H1 (cell line): Measurements from ENCODE around the gene LMAN2. TPM values are rescaled to one million over a fixed set of nuclear protein-coding genes. Genes with fewer than 3 reads are reported as not detected.
A peak's percentile ranks its signal among the peaks of the same experiment; 100 is the strongest.

Experiments
- CHD7 ChIP-seq: fragments of 300-600 bp; sonication (generic); IDR thresholded peaks from 2 replicates; pipeline ENCODE4 v1.7.1; 2012; ENCODE audit warnings: low read length, moderate library complexity, mild to moderate bottlenecking, inconsistent platforms; ENCODE audit not compliant: insufficient replicate concordance
- E2F6 ChIP-seq: IDR thresholded peaks from 2 replicates; pipeline ENCODE4 v1.6.1; 2012; ENCODE audit warnings: inconsistent platforms
- polyA plus RNA-seq, 7 experiments: library from polyadenylated mRNA; depleted of rRNA in 3 of 7; stranded (reverse) in 5 of 7; unstranded in 2 of 7; fragments of >200 nt in 5 of 7; fragments of 200-250 nt in 2 of 7; gene quantifications; 1 replicate in 5 of 7; 2 replicates in 1 of 7; 4 replicates in 1 of 7; pipeline versions ENCODE4 v1.2.1 to v1.2.3, GENCODE V29; 2011 to 2013; ENCODE audit warnings: missing spikeins in 2 of 7, mixed read lengths in 2 of 7
- total RNA-seq: library from RNA; stranded (reverse); fragmentation: NEBNext Ultra II Directional; extraction: Animal tissue kit (Norgen Biotek cat#: 25700); gene quantifications from 2 replicates; pipeline ENCODE4 v1.2.1, GENCODE V29; 2021

The LMAN2 gene
- total and polyA plus RNA-seq, 2 of the 8 experiments (the other 6 are each of a cell fraction or from before 2014, with no cell fraction given), result 116 to 225 TPM

- TF ChIP-seq CHD7, result no peak
- TF ChIP-seq E2F6, result peak; percentile 70
Measured at GRCh38 chr5:177303121-177303924, 48.1 kb downstream of the LMAN2 start, which contains the start of the genes PRELID1 and RAB24 (continued).
